ENCODE data around the gene ST7.

DNA sequence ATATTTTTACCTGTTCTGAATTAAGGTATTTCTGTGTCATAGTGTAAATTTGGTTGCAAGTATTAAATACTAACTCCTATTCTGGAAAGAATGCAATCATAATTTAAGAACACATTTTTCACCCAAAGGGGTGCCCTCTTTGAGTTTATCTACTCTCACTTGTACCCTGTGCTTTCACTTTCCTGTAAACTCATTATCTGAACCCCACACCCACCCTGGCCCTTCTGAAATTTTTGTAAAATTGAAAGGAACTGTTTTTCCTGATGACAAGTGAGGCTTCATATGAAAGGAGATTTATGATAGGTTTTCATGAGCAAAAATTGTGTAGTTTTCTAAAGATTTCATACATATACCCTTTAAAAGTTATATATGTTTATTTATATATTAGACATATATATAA lies 235.1 kb downstream of the ST7 start:
- TF ChIP-seq, protein P1, sequence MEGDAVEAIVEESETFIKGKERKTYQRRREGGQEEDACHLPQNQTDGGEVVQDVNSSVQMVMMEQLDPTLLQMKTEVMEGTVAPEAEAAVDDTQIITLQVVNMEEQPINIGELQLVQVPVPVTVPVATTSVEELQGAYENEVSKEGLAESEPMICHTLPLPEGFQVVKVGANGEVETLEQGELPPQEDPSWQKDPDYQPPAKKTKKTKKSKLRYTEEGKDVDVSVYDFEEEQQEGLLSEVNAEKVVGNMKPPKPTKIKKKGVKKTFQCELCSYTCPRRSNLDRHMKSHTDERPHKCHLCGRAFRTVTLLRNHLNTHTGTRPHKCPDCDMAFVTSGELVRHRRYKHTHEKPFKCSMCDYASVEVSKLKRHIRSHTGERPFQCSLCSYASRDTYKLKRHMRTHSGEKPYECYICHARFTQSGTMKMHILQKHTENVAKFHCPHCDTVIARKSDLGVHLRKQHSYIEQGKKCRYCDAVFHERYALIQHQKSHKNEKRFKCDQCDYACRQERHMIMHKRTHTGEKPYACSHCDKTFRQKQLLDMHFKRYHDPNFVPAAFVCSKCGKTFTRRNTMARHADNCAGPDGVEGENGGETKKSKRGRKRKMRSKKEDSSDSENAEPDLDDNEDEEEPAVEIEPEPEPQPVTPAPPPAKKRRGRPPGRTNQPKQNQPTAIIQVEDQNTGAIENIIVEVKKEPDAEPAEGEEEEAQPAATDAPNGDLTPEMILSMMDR (IDR thresholded peaks at IDR 0.05): no peak
- TF ChIP-seq POLR2AphosphoS5 (IDR thresholded peaks at IDR 0.05): no peak
- no peak for TF ChIP-seq POLR2A (IDR thresholded peaks at IDR 0.05)

Measured in sigmoid colon (tissue), 4 donors.